Upper lobe of left lung (tissue), 6 donors: Measurements from ENCODE around the gene IDUA. TPM values are rescaled to one million over a fixed set of nuclear protein-coding genes. Genes with fewer than 3 reads are reported as not detected.

Source experiments
- ATAC-seq, 2 donors: fragments of 200-7000 bp; cut with Tn5 transposase; one replicate each; pipeline ENCODE4 v1.9.1; 2022; ENCODE audit warnings: mild to moderate bottlenecking in 2 of 2, moderate library complexity in 2 of 2; ENCODE audit not compliant: low FRiP score in 2 of 2
- DNase-seq, 2 donors: peaks; one replicate each; pipeline ENCODE4 v3.0.0-alpha.2; 2019 to 2020
- H3K27ac ChIP-seq, 4 donors: fragments of 200-600 bp; sonication (generic); one replicate each; pipeline ENCODE4 v1.5.1; 2016 to 2019
- H3K27me3 ChIP-seq, 4 donors: fragments of 200-600 bp; sonication (generic); one replicate each; pipeline ENCODE4 v1.5.1; 2017 to 2019
- H3K36me3 ChIP-seq, 4 donors: fragments of 200-600 bp; sonication (generic); one replicate each; pipeline ENCODE4 v1.5.1; 2016 to 2019
- H3K4me1 ChIP-seq, 4 donors: fragments of 200-600 bp; sonication (generic); one replicate each; pipeline ENCODE4 v1.5.1; 2018 to 2019
- H3K4me3 ChIP-seq, 4 donors: fragments of 200-600 bp; sonication (generic); one replicate each; pipeline ENCODE4 v1.5.1; 2017 to 2019; ENCODE audit warnings: mild to moderate bottlenecking in 2 of 4, moderate library complexity in 1 of 4
- H3K9me3 ChIP-seq, 4 donors: fragments of 200-600 bp; sonication (generic); one replicate each; pipeline ENCODE4 v1.5.1; 2018 to 2019
- EP300 ChIP-seq, 4 donors: sonication (generic); formaldehyde crosslinking; IDR thresholded peaks; one replicate each; pipeline ENCODE4 v1.5.1; 2017; ENCODE audit warnings: antibody characterized with exemption in 4 of 4, control low read depth in 2 of 4
- POLR2A ChIP-seq, 4 donors: fragments of 450-650 bp; IDR thresholded peaks; one replicate each; pipeline ENCODE4 v1.5.1; 2016 to 2017; ENCODE audit warnings: antibody characterized with exemption in 4 of 4, mild to moderate bottlenecking in 2 of 4
- POLR2AphosphoS5 ChIP-seq, 2 donors: sonication (generic); formaldehyde crosslinking; IDR thresholded peaks; one replicate each; pipeline ENCODE4 v1.5.1; 2017; ENCODE audit warnings: antibody characterized with exemption in 2 of 2
- WGBS, 2 donors: methylation state at CpG; one replicate each; pipeline ENCODE4 v1.1.5; 2017 to 2018; 5-methylcytosine and 5-hydroxymethylcytosine counted together
- total RNA-seq, 6 donors: library from RNA; depleted of rRNA in 4 of 6; stranded (reverse); fragments of >200 nt in 4 of 6; gene quantifications; one replicate each; pipeline versions ENCODE4 v1.1.0 to v1.2.1, GENCODE V29; 2016 to 2021
- TF ChIP-seq, protein P1 (sequence below), 6 experiments: fragments of 450-650 bp in 4 of 6; fragments of 200-600 bp in 2 of 6; sonication (generic) in 2 of 6; IDR thresholded peaks; one replicate each; pipeline ENCODE4 v1.5.1; 2016 to 2019; ENCODE audit warnings: antibody characterized with exemption in 6 of 6
- donor health status: DM: no; HTN: no; CAD: no; lungs with moderate emphysema.
- donor health status: DM: no; HTN: yes; CAD: no; lungs with severe emphysema.

IDUA gene
- total RNA-seq, 6 donors from 2014 or later, result 13.5 to 152 (median 55.9) TPM

DNA sequence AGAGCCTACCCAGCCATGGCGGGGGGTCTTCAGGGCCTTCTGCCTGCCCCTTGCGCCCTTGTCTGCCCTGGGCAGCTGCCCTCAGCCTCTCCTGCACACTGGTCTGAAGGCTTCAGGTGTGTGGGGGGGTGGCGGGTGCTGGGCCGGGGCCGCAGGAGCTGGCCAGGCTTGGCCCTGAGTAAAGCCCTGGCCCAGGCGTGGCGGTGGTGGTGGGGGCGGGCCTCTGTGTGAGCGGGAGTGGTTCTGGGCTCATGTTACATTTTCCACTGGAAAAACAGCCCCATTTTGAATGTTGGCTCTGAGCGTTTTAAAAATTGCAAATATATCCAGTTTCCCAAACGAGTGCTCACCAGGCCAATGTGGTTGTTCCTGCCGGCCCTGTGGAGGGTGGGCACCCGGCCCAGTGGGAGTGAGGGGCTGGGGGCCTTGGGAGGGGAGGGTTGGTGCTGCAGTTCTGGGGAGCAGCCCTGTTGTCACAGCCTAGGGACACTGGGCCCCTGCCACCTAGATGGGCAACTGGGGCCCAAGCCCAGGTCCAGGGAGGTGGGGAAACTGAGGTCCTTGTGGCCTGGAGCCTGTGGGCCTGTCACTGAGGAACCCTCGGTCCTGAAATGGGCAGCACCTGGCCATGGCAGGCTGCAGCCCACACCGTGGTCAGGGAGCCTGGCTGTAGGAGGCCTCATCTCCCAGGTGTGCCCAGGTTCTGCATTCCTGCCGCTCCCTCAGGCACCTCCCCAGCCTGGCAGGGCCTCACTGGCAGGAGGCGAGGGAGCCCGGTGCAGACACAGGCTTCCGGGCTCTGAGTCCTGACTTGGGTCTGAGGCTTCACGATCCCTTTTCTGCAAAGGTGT, 52.9 kb downstream of the IDUA start:
- no peaks in the 10 kb centered on the region for H3K36me3 ChIP-seq
- no peak overlapping the region for H3K4me3 ChIP-seq
- 72% methylated on average over 13 of the region's 20 CpGs; no CpG with 5 or more reads in 1 of the 2 donors for WGBS, 2 donors
- no peak for TF ChIP-seq POLR2A (IDR thresholded peaks at IDR 0.05)
- TF ChIP-seq, protein P1, sequence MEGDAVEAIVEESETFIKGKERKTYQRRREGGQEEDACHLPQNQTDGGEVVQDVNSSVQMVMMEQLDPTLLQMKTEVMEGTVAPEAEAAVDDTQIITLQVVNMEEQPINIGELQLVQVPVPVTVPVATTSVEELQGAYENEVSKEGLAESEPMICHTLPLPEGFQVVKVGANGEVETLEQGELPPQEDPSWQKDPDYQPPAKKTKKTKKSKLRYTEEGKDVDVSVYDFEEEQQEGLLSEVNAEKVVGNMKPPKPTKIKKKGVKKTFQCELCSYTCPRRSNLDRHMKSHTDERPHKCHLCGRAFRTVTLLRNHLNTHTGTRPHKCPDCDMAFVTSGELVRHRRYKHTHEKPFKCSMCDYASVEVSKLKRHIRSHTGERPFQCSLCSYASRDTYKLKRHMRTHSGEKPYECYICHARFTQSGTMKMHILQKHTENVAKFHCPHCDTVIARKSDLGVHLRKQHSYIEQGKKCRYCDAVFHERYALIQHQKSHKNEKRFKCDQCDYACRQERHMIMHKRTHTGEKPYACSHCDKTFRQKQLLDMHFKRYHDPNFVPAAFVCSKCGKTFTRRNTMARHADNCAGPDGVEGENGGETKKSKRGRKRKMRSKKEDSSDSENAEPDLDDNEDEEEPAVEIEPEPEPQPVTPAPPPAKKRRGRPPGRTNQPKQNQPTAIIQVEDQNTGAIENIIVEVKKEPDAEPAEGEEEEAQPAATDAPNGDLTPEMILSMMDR (IDR thresholded peaks at IDR 0.05), result no peak
- TF ChIP-seq POLR2AphosphoS5 (IDR thresholded peaks at IDR 0.05), result no peak
- no peak for TF ChIP-seq EP300 (IDR thresholded peaks at IDR 0.05)
- DNase-seq (peak in 1 of 2 donors; percentile 87), ATAC-seq (peak in 1 of 2 donors; percentile 53)
- H3K27me3 ChIP-seq, result peaks cover 0 to 10% (median 5%) of the 10 kb centered on the region in 4 donors
- H3K27ac ChIP-seq, result peak overlapping the region in 1 of 4 donors; percentile 25
- H3K4me1 ChIP-seq, result peaks cover 16 to 39% (median 23%) of the 10 kb centered on the region in 4 donors
- no peaks in the 10 kb centered on the region for H3K9me3 ChIP-seq

DNA sequence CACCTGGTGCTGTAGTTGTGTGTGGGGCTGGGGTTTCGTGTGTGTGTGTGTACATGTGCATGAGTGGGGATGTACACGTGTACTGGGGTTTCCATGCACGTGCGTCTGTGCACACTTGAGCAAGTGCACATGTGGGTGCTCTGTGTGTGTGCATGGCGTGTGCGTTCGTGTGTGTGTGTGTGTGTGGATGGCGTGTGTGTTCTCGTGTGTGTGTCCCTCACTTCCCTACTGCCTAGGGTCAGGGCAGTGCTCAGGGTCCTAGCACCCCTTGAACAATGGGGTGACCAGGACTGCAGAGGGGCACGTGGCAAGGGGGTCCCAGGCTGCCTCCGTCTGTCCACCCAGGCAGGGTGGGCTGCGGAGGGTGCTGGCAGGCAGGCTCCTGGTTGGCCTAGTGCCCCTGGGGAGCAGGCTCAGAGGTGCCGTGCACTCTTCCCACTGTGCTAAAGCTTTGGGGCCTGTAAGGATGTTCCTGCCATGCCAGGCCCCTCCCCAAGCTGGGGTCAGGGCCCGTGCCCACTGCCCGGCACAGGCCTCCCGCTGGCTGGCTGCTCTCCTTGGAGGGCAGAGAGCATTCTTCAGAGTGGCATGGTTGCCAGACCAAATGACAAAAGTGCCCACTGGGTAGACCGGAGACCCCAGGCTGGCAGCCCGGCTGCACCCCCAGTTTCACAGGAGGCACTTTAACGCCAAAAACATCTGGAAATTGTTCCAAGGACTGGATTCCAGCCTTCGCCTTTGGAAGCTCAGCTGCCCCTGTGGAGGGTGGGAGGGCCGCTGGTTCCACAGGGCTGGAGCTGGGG, 53.7 kb downstream of the IDUA start:
- DNase-seq (peak in 1 of 2 donors; percentile 70), ATAC-seq (no peak)
- 80 to 93% methylated on average over 10 to 21 of the region's 21 CpGs for WGBS, 2 donors
- Histone ChIP-seq H3K27ac (peak overlapping the region in 1 of 4 donors; percentile 25), H3K4me1 (peaks cover 16 to 37% (median 23%) of the 10 kb centered on the region in 4 donors), H3K36me3 (no peaks in the 10 kb centered on the region), H3K9me3 (no peaks in the 10 kb centered on the region), H3K4me3 (no peak overlapping the region), H3K27me3 (peaks cover 0 to 10% (median 7%) of the 10 kb centered on the region in 4 donors)
- TF ChIP-seq, protein P1 (IDR thresholded peaks at IDR 0.05), result no peak
- TF ChIP-seq EP300 (IDR thresholded peaks at IDR 0.05) (no peak), POLR2A (IDR thresholded peaks at IDR 0.05) (no peak), POLR2AphosphoS5 (IDR thresholded peaks at IDR 0.05) (no peak)

DNA sequence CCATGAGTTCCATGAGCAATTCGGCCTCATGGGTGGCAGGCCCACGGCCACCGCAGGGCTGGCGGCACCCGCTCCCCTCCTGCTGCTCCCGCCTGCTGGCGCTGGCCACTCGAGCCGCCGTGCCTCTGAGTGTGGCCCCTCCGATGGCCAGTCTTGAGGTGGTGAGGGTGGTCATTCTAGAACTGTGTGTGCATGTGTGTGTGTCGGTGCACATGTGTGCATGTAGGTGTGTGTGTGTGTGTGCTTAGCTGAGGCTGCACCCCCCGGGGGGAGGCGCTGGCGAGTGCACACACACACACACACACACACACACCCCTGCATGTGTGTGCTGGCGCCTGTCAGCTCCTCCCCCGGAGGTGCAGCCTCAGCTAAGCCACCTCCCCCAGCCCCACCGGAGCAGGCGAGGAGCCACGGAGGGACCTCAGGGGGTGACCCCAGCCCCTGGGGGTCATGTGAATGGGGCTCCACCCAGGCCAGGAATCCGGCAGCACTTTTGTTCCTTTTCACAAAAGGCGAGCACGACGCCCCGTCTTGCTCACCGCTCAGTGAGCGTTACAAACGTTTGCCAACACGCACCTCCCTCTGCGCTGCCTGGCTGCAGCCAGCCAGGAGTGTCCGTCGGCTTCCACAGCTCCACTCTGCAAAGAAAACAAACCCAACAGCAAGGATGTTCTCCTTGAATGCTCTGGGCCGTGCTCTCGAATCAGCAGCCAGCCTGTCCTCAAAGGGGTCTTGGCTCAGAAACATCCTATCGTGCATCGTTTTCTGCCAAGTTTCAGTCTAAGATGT, 54.5 kb downstream of the IDUA start:
- Histone ChIP-seq H3K4me3 (no peak overlapping the region), H3K4me1 (peaks cover 16 to 35% (median 23%) of the 10 kb centered on the region in 4 donors), H3K27me3 (peaks cover 0 to 10% (median 7%) of the 10 kb centered on the region in 4 donors), H3K9me3 (no peaks in the 10 kb centered on the region), H3K27ac (no peak overlapping the region), H3K36me3 (no peaks in the 10 kb centered on the region)
- 15 to 42% methylated on average over 18 to 33 of the region's 36 CpGs for WGBS, 2 donors
- ATAC-seq (no peak), DNase-seq (peak in 1 of 2 donors; percentile 82)
- TF ChIP-seq POLR2AphosphoS5 (IDR thresholded peaks at IDR 0.05), result no peak
- TF ChIP-seq EP300 (IDR thresholded peaks at IDR 0.05), result no peak
- TF ChIP-seq, protein P1 (IDR thresholded peaks at IDR 0.05), result no peak

DNA sequence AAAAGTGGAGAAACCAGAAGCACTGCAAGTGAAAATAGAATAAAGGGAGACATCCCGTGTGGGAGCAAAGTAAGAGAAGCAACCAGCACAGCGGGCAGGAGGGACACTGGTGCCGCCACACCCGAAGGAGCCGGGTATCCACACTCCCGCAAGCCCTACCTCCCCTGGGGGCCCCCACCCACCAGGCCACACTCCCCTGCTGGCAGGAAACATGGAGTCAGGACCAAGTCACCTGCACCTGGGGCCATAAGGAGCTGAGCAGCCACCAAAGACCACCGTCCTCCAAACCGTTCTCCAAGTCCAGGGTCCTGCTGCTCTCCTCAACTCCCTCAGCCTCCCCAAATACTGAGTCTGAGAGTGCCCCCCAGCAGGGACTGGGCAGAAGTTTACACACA, 55.1 kb downstream of the IDUA start:
- peak in 1 of 2 donors; percentile 47 for DNase-seq
- Histone ChIP-seq H3K27ac (no peak overlapping the region), H3K27me3 (peaks cover 0 to 10% (median 7%) of the 10 kb centered on the region in 4 donors), H3K4me1 (peaks cover 19 to 38% (median 26%) of the 10 kb centered on the region in 4 donors), H3K36me3 (no peaks in the 10 kb centered on the region), H3K4me3 (no peak overlapping the region), H3K9me3 (no peaks in the 10 kb centered on the region)
- WGBS, 2 donors, result 50 to 53% methylated on average over 8 of the region's 8 CpGs
- TF ChIP-seq POLR2A (IDR thresholded peaks at IDR 0.05) (no peak), POLR2AphosphoS5 (IDR thresholded peaks at IDR 0.05) (no peak), EP300 (IDR thresholded peaks at IDR 0.05) (no peak)
- TF ChIP-seq, protein P1 (IDR thresholded peaks at IDR 0.05), result no peak
- ATAC-seq, result no peak
